HCT116 (cell line): ENCODE results near the gene DEPDC5.

Experiments
- ELF1 ChIP-seq: IDR thresholded peaks from 2 replicates; pipeline ENCODE4 v1.6.1; 2012; ENCODE audit warnings: low read depth, borderline replicate concordance
- EZH2 ChIP-seq: fragments of 200-600 bp; sonication (generic); IDR thresholded peaks from 2 replicates; pipeline ENCODE4 v1.6.1; 2017; ENCODE audit warnings: antibody characterized with exemption, mixed run types
- EZH2phosphoT487 ChIP-seq: fragments of 200-600 bp; IDR thresholded peaks from 2 replicates; pipeline ENCODE4 v1.6.1; 2018; ENCODE audit warnings: antibody characterized with exemption, borderline replicate concordance
- JUND ChIP-seq: IDR thresholded peaks from 2 replicates; pipeline ENCODE4 v1.6.1; 2012
- POLR2A ChIP-seq: IDR thresholded peaks from 2 replicates; pipeline ENCODE4 v1.7.0; 2011; ENCODE audit warnings: borderline replicate concordance; ENCODE audit not compliant: insufficient read depth, insufficient read length; ENCODE audit errors: extremely low read depth
- REST ChIP-seq: IDR thresholded peaks from 2 replicates; pipeline ENCODE4 v1.6.1; 2012; ENCODE audit warnings: low read depth
- SP1 ChIP-seq: IDR thresholded peaks from 2 replicates; pipeline ENCODE4 v1.6.1; 2012; ENCODE audit warnings: low read depth
- TF ChIP-seq, protein P1 (sequence below), 3 experiments: fragments of 200-600 bp in 1 of 3; sonication (generic) in 1 of 3; IDR thresholded peaks in 2 of 3; conservative IDR thresholded peaks in 1 of 3; 2 replicates each; pipeline ENCODE4 v1.5.1; 2012 to 2017; ENCODE audit warnings: low read depth in 2 of 3, low read length in 2 of 3, antibody characterized with exemption in 1 of 3, borderline replicate concordance in 1 of 3, control low read depth in 1 of 3, mild to moderate bottlenecking in 1 of 3, mixed read lengths in 1 of 3, mixed run types in 1 of 3, moderate library complexity in 1 of 3; ENCODE audit not compliant: insufficient read depth in 1 of 3

DNA sequence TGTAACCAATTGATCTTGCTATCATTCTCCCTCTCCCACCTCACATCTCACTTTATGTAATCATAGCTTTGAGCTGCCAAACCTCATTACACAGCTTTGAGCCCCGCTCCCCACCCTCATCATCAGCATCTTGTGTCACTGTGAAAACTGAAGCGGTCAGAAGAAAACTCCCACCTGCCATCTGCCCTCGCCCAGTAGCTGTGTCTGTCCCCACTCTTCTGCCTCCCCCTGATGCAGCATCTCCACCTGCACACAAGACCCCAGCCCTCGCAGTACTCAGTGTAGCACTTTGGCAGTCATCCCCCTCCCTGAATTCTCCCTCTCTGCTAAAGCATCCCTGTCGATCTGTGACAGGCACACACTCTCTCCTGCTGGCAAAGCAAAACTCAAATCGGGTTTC is 130.2 kb downstream of the DEPDC5 start:
- TF ChIP-seq, protein P1, sequence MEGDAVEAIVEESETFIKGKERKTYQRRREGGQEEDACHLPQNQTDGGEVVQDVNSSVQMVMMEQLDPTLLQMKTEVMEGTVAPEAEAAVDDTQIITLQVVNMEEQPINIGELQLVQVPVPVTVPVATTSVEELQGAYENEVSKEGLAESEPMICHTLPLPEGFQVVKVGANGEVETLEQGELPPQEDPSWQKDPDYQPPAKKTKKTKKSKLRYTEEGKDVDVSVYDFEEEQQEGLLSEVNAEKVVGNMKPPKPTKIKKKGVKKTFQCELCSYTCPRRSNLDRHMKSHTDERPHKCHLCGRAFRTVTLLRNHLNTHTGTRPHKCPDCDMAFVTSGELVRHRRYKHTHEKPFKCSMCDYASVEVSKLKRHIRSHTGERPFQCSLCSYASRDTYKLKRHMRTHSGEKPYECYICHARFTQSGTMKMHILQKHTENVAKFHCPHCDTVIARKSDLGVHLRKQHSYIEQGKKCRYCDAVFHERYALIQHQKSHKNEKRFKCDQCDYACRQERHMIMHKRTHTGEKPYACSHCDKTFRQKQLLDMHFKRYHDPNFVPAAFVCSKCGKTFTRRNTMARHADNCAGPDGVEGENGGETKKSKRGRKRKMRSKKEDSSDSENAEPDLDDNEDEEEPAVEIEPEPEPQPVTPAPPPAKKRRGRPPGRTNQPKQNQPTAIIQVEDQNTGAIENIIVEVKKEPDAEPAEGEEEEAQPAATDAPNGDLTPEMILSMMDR (IDR thresholded peaks at IDR 0.05 in 2 of 3, conservative IDR thresholded peaks at IDR 0.05 in 1 of 3; ENCODE audit: borderline replicate concordance in 1 of 3, insufficient read depth in 1 of 3, low read depth in 2 of 3, low read length in 2 of 3) = no peak
- no peak for TF ChIP-seq JUND
- no peak for TF ChIP-seq SP1
- no peak for TF ChIP-seq POLR2A
- no peak for TF ChIP-seq EZH2phosphoT487
- TF ChIP-seq ELF1 = no peak
- no peak for TF ChIP-seq EZH2
- no peak for TF ChIP-seq REST
